GF-D8 (cell line): ENCODE data around the gene PPP3CA.

Experiments used
- DNase-seq: peaks from one replicate; lab custom pipeline; 2025; lab: John Stamatoyannopoulos, UW

Gene PPP3CA

GRCh38 chr4:101347267-101347556, at the start of gene PPP3CA:
PPP3CA (minus strand) TSS chr4:101347526.
- DNase-seq: no peak

GRCh38 chr4:101393256-101393655, 45.9 kb upstream of the PPP3CA start:
- no peak for DNase-seq

- DNase-seq: no peak
Observed at GRCh38 chr4:101370663-101371210, 23.4 kb upstream of the PPP3CA start.

- no peak for DNase-seq
Observed at GRCh38 chr4:101367201-101367600, 19.9 kb upstream of the PPP3CA start.

GRCh38 chr4:101366331-101366730, 19.0 kb upstream of the PPP3CA start:
- DNase-seq: no peak

GRCh38 chr4:101357751-101358150, 10.4 kb upstream of the PPP3CA start:
- DNase-seq: no peak

- DNase-seq: no peak
Observed at GRCh38 chr4:101356928-101357327, 9.6 kb upstream of the PPP3CA start.

GRCh38 chr4:101355767-101356702, 8.7 kb upstream of the PPP3CA start:
- no peak for DNase-seq

- no peak for DNase-seq
Observed at GRCh38 chr4:101355246-101355645, 7.9 kb upstream of the PPP3CA start.

- no peak for DNase-seq
Observed at GRCh38 chr4:101349801-101350064, 2.4 kb upstream of the PPP3CA start.

GRCh38 chr4:101348995-101349800, 1.9 kb upstream of the PPP3CA start:
- DNase-seq: peak; percentile 17

GRCh38 chr4:101348367-101348827, 1.1 kb upstream of the PPP3CA start:
- no peak for DNase-seq

- peak; percentile 79 for DNase-seq
Observed at GRCh38 chr4:101347557-101348366, 436 bp upstream of the PPP3CA start.

GRCh38 chr4:101346351-101347266, 717 bp downstream of the PPP3CA start:
- peak; percentile 63 for DNase-seq

GRCh38 chr4:101345596-101346350, 1.6 kb downstream of the PPP3CA start:
- DNase-seq: peak; percentile 69

- peak; percentile 74 for DNase-seq
Observed at GRCh38 chr4:101345271-101345595, 2.1 kb downstream of the PPP3CA start.

- DNase-seq: no peak
Observed at GRCh38 chr4:101339332-101339731, 8.0 kb downstream of the PPP3CA start.

GRCh38 chr4:101337688-101338087, 9.6 kb downstream of the PPP3CA start:
- no peak for DNase-seq

- DNase-seq: no peak
Observed at GRCh38 chr4:101334963-101335572, 12.3 kb downstream of the PPP3CA start.

- DNase-seq: no peak
Observed at GRCh38 chr4:101332424-101332823, 14.9 kb downstream of the PPP3CA start.
